ENCODE measurements around the gene MIPEP. TPM values are rescaled to one million over a fixed set of nuclear protein-coding genes. Genes with fewer than 3 reads are reported as not detected.

The MIPEP gene
- total RNA-seq, 4 donors from 2014 or later: 5.2 to 20.1 (median 17.8) TPM

DNA sequence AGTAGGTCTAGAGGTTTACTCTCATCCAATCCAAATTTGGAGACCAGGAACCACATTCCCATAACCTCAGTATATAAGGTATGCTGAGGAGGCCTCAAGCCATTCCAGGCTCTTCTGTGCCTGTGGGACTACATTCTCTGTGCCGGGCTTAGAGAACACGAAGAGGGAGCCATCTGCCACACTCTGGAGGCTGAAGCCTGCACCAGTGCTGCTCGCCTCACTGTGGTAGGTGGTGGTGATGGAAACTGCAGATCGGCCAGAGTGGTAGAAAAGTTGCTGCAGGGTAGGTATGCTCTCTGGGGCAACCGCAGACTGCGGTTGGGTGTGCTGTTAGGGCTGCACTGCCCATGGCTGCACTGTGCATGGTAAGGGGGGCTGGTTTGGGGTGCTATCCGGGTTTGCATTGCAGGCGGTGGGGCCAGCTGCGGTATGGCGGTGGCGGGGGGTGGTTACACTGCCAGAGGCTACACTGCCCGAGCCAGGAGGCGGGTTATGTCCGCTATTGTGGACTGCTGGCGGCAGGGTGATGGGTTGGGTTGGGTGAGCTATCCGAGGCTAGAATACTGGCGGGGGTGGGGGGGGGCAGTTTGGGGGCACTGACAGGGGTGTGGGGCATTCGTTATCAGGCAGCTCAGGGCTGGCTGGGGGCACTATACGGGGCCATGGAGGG, 174.0 kb downstream of the MIPEP start:
- H3K36me3 ChIP-seq: no peaks in the 10 kb centered on the region
- in situ Hi-C loops (cut with MboI; ENCODE audit: low pct_ligation_motif_present in 1 of 4, low pct_unique_long_range_greater_than_20kb in 1 of 4, low sequenced_read_pairs in 3 of 4) (no loop called here), intact Hi-C loops (cut with DNase I; ENCODE audit: low total_unique reads) (no loop called here)
- DNase-seq: no peak
- TF ChIP-seq POLR2A (IDR thresholded peaks at IDR 0.05) (no peak), EP300 (IDR thresholded peaks at IDR 0.05; ENCODE audit: low read depth) (no peak), POLR2AphosphoS5 (IDR thresholded peaks at IDR 0.05) (no peak)
- TF ChIP-seq, protein P1, sequence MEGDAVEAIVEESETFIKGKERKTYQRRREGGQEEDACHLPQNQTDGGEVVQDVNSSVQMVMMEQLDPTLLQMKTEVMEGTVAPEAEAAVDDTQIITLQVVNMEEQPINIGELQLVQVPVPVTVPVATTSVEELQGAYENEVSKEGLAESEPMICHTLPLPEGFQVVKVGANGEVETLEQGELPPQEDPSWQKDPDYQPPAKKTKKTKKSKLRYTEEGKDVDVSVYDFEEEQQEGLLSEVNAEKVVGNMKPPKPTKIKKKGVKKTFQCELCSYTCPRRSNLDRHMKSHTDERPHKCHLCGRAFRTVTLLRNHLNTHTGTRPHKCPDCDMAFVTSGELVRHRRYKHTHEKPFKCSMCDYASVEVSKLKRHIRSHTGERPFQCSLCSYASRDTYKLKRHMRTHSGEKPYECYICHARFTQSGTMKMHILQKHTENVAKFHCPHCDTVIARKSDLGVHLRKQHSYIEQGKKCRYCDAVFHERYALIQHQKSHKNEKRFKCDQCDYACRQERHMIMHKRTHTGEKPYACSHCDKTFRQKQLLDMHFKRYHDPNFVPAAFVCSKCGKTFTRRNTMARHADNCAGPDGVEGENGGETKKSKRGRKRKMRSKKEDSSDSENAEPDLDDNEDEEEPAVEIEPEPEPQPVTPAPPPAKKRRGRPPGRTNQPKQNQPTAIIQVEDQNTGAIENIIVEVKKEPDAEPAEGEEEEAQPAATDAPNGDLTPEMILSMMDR (IDR thresholded peaks at IDR 0.05): no peak
- H3K4me3 ChIP-seq: no peak overlapping the region
- no peaks in the 10 kb centered on the region for H3K9me3 ChIP-seq
- WGBS, 2 donors (ENCODE audit: low coverage in 1 of 2): 90% methylated on average over 18 of the region's 19 CpGs; no CpG with 5 or more reads in 1 of the 2 donors
- H3K27ac ChIP-seq: no peak overlapping the region
- no peaks in the 10 kb centered on the region for H3K27me3 ChIP-seq
- H3K4me1 ChIP-seq: no peaks in the 10 kb centered on the region

DNA sequence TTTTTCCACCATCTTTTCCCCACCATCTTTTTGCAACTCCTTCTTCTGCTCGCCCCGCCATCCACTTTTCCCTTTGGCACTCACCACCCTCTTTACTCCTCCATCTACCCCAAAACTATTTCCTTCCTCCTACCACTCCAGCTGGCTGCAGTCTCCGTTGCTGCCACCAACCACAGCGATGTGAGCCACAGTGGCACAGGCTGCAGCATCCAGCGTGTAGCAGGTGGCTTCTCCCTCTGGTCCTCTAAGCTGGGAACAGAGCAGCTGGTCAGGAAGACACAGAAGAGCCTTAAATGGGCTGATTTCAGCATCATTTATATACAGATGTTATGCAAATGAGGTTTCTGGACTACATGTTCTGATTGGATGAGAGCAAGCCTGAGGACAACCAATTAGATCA, 174.5 kb downstream of the MIPEP start:
- in situ Hi-C loops (cut with MboI; ENCODE audit: low pct_ligation_motif_present in 1 of 4, low pct_unique_long_range_greater_than_20kb in 1 of 4, low sequenced_read_pairs in 3 of 4) (no loop called here), intact Hi-C loops (cut with DNase I; ENCODE audit: low total_unique reads) (no loop called here)

DNA sequence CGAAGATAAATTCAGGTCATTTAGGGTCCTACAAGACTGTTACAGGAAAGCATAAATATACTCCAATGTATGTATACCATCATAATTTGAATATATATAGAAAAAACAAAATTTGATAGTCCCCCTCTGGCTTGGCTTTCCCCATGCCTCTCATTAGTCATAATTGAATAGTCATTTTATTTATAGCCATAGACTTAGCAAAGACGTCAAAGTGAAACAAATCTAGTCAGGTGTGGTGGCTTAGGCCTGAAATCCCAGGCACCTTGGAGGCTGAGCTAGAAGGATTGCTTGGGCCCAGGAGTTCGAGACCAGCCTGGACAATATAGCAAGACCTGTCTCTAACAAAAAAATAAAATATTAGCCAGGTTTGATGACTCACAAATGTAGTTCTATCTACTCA, 177.8 kb downstream of the MIPEP start:
- TF ChIP-seq, protein P1 (IDR thresholded peaks at IDR 0.05): no peak
- TF ChIP-seq POLR2A (IDR thresholded peaks at IDR 0.05): no peak
- TF ChIP-seq POLR2AphosphoS5 (IDR thresholded peaks at IDR 0.05): no peak
- no peak for TF ChIP-seq EP300 (IDR thresholded peaks at IDR 0.05; ENCODE audit: low read depth)
- intact Hi-C loops (cut with DNase I; ENCODE audit: low total_unique reads): no loop called here
- WGBS, 2 donors (ENCODE audit: low coverage in 1 of 2): 76 to 100% methylated on average over 3 of the region's 3 CpGs

More for the DNA sequence above, 174.5 kb downstream of the MIPEP start:
- no peak overlapping the region for H3K4me3 ChIP-seq
- WGBS, 2 donors (ENCODE audit: low coverage in 1 of 2): 77 to 83% methylated on average over 4 to 5 of the region's 5 CpGs
- no peak overlapping the region for H3K27ac ChIP-seq
- no peaks in the 10 kb centered on the region for H3K36me3 ChIP-seq
- TF ChIP-seq POLR2AphosphoS5 (IDR thresholded peaks at IDR 0.05): no peak
- TF ChIP-seq EP300 (IDR thresholded peaks at IDR 0.05; ENCODE audit: low read depth): no peak
- TF ChIP-seq, protein P1 (IDR thresholded peaks at IDR 0.05): no peak
- no peak for TF ChIP-seq POLR2A (IDR thresholded peaks at IDR 0.05)
- no peaks in the 10 kb centered on the region for H3K9me3 ChIP-seq
- DNase-seq: no peak
- no peaks in the 10 kb centered on the region for H3K4me1 ChIP-seq
- no peaks in the 10 kb centered on the region for H3K27me3 ChIP-seq

DNA sequence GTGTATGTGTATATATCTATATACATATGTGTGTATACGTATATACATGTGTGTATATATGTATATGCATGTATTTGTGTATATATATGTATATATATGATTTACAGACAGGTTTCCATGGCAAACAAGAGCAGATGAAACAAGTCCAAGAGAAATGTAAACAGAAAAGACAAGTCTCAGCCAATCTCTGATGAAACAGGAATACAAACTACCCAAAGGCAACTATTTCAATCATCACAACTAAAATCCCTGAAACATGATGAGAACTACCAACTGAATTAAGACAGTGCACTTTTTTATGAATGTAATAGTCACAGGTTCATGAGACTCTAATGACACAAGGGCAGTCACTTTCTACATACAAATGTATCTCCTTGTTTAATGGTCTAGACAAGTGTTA, 178.8 kb downstream of the MIPEP start:
- intact Hi-C loops (cut with DNase I; ENCODE audit: low total_unique reads): no loop called here
- H3K9me3 ChIP-seq: no peaks in the 10 kb centered on the region
- H3K4me3 ChIP-seq: no peak overlapping the region
- DNase-seq: no peak
- in situ Hi-C loops (cut with MboI; ENCODE audit: low pct_ligation_motif_present in 1 of 4, low pct_unique_long_range_greater_than_20kb in 1 of 4, low sequenced_read_pairs in 3 of 4): no loop called here
- H3K4me1 ChIP-seq: no peaks in the 10 kb centered on the region
- H3K27ac ChIP-seq: no peak overlapping the region
- H3K36me3 ChIP-seq: no peaks in the 10 kb centered on the region
- WGBS, 2 donors (ENCODE audit: low coverage in 1 of 2): 80 to 91% methylated on average over 1 of the region's 1 CpG
- TF ChIP-seq POLR2AphosphoS5 (IDR thresholded peaks at IDR 0.05) (no peak), POLR2A (IDR thresholded peaks at IDR 0.05) (no peak), EP300 (IDR thresholded peaks at IDR 0.05; ENCODE audit: low read depth) (no peak)
- TF ChIP-seq, protein P1 (IDR thresholded peaks at IDR 0.05): no peak
- no peaks in the 10 kb centered on the region for H3K27me3 ChIP-seq

More for the DNA sequence above, 177.8 kb downstream of the MIPEP start:
- in situ Hi-C loops (cut with MboI; ENCODE audit: low pct_ligation_motif_present in 1 of 4, low pct_unique_long_range_greater_than_20kb in 1 of 4, low sequenced_read_pairs in 3 of 4): no loop called here
- H3K4me1 ChIP-seq: no peaks in the 10 kb centered on the region
- no peak overlapping the region for H3K27ac ChIP-seq
- no peak for DNase-seq
- no peaks in the 10 kb centered on the region for H3K36me3 ChIP-seq
- H3K4me3 ChIP-seq: no peak overlapping the region
- no peaks in the 10 kb centered on the region for H3K9me3 ChIP-seq
- H3K27me3 ChIP-seq: no peaks in the 10 kb centered on the region

Data from transverse colon (tissue), 4 donors.